DOHH2 (cell line): ENCODE results near the gene PTGER3.

Source experiments
- EZH2phosphoT487 ChIP-seq: fragments of 200-600 bp; sonication (generic); IDR thresholded peaks from 2 replicates; pipeline ENCODE4 v1.6.1; 2017; ENCODE audit warnings: borderline replicate concordance, mild to moderate bottlenecking, antibody characterized with exemption, low read length, moderate library complexity, mixed read lengths
- TF ChIP-seq, protein P1 (sequence below): fragments of 200-600 bp; sonication (generic); IDR thresholded peaks from one replicate; pipeline ENCODE4 v1.5.1; 2014; ENCODE audit warnings: antibody characterized with exemption, mild to moderate bottlenecking, low read depth, low read length; ENCODE audit not compliant: poor library complexity, severe bottlenecking

DNA sequence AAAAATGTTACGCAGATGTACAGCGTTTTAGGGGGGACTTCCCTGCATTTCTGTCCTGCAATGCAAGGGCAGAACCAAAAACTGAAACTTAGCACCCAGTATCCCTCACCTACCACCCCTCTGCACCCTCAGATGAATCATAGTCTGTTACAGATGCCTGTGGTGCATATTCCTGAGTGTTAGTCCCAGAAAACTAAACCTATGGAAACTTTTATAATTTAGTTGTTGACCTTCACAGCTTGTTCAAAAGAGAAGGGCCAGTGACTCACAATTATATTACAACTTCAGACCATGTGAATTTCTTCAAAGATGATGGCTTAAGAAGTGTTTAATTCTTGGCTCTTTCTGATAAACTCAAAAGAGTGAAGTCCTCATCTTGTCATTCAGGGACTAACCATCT lies 5.8 kb downstream of the PTGER3 start:
- TF ChIP-seq, protein P1, sequence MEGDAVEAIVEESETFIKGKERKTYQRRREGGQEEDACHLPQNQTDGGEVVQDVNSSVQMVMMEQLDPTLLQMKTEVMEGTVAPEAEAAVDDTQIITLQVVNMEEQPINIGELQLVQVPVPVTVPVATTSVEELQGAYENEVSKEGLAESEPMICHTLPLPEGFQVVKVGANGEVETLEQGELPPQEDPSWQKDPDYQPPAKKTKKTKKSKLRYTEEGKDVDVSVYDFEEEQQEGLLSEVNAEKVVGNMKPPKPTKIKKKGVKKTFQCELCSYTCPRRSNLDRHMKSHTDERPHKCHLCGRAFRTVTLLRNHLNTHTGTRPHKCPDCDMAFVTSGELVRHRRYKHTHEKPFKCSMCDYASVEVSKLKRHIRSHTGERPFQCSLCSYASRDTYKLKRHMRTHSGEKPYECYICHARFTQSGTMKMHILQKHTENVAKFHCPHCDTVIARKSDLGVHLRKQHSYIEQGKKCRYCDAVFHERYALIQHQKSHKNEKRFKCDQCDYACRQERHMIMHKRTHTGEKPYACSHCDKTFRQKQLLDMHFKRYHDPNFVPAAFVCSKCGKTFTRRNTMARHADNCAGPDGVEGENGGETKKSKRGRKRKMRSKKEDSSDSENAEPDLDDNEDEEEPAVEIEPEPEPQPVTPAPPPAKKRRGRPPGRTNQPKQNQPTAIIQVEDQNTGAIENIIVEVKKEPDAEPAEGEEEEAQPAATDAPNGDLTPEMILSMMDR = no peak
- no peak for TF ChIP-seq EZH2phosphoT487
